HEK293 (cell line): ENCODE results near the gene TMEM45B.
"Not testable (repeated sequence)": the region's sequence is repeated elsewhere in the genome, so short reads cannot be mapped to it uniquely, and the experiment has no call there.

Experiments
- CTCF ChIA-PET: fragments of 350-600 bp; formaldehyde crosslinking; extraction: SDS; loops from one replicate; lab custom pipeline; 2021; ENCODE audit warnings: antibody characterized with exemption; lab: Yijun Ruan, JAX
- POLR2A ChIA-PET: fragments of 300-600 bp; formaldehyde crosslinking; extraction: SDS; loops from one replicate; lab custom pipeline; 2020; ENCODE audit warnings: antibody characterized with exemption, inconsistent platforms; lab: Yijun Ruan, JAX
- H3K27ac ChIP-seq: fragments of 200-500 bp; sonication (Bioruptor generic); 2 replicates; pipeline ENCODE4 v1.5.1; 2014; ENCODE audit warnings: low read depth, low read length, control low read depth, inconsistent platforms; ENCODE audit errors: extremely low read depth
- H3K36me3 ChIP-seq, 2 experiments: fragments of 200-500 bp in 1 of 2; sonication (Bioruptor generic) in 1 of 2; 1 replicate in 1 of 2; 2 replicates in 1 of 2; pipeline ENCODE4 v1.5.1; 2014 to 2017; ENCODE audit warnings: inconsistent platforms in 2 of 2, low read length in 2 of 2; ENCODE audit not compliant: control insufficient read depth in 2 of 2, insufficient read depth in 1 of 2
- H3K4me1 ChIP-seq: fragments of 200-500 bp; sonication (Bioruptor generic); 2 replicates; pipeline ENCODE4 v1.5.1; 2014; ENCODE audit warnings: mild to moderate bottlenecking, low read length, inconsistent platforms; ENCODE audit not compliant: control insufficient read depth, insufficient read depth
- H3K4me3 ChIP-seq: 2 replicates; pipeline ENCODE4 v1.5.1; 2011; ENCODE audit warnings: low read depth, mild to moderate bottlenecking, control low read depth, low read length, moderate library complexity
- H3K9me3 ChIP-seq: fragments of 200-500 bp; sonication (Bioruptor generic); 2 replicates; pipeline ENCODE4 v1.5.1; 2014; ENCODE audit warnings: low read depth, low read length, inconsistent platforms; ENCODE audit not compliant: control insufficient read depth, insufficient read depth
- BCL6B ChIP-seq: fragments of 450-650 bp; formaldehyde crosslinking; IDR thresholded peaks from 2 replicates; pipeline ENCODE4 v1.5.1; 2017; ENCODE audit warnings: missing biosample characterization, missing genetic modification characterization
- KLF10 ChIP-seq: fragments of 450-650 bp; IDR thresholded peaks from 2 replicates; pipeline ENCODE4 v1.5.1; 2018; ENCODE audit warnings: missing biosample characterization, mild to moderate bottlenecking, missing genetic modification characterization
- MEIS1 ChIP-seq: sonication (generic); formaldehyde crosslinking; IDR thresholded peaks from 2 replicates; pipeline ENCODE4 v1.8.1; 2022; ENCODE audit warnings: missing genetic modification reagents, mild to moderate bottlenecking, borderline replicate concordance
- TCF7L2 ChIP-seq: IDR thresholded peaks from 2 replicates; pipeline ENCODE4 v1.6.1; 2011; ENCODE audit warnings: low read depth, mild to moderate bottlenecking, inconsistent platforms, low read length, moderate library complexity, borderline replicate concordance
- ZBTB20 ChIP-seq: fragments of 450-650 bp; formaldehyde crosslinking; IDR thresholded peaks from 2 replicates; pipeline ENCODE4 v1.5.1; 2016; ENCODE audit warnings: missing biosample characterization, missing genetic modification characterization
- ZNF202 ChIP-seq: fragments of 450-650 bp; formaldehyde crosslinking; IDR thresholded peaks from 2 replicates; pipeline ENCODE4 v1.5.1; 2016; ENCODE audit warnings: missing biosample characterization, missing genetic modification characterization, borderline replicate concordance
- ZNF221 ChIP-seq: fragments of 450-650 bp; formaldehyde crosslinking; IDR thresholded peaks from 2 replicates; pipeline ENCODE4 v1.5.1; 2017; ENCODE audit warnings: missing biosample characterization, missing genetic modification characterization, borderline replicate concordance
- ZNF302 ChIP-seq: fragments of 450-650 bp; formaldehyde crosslinking; IDR thresholded peaks from 2 replicates; pipeline ENCODE4 v1.5.1; 2016; ENCODE audit warnings: missing biosample characterization, missing genetic modification characterization, low read depth
- ZNF600 ChIP-seq: fragments of 450-650 bp; formaldehyde crosslinking; IDR thresholded peaks from 2 replicates; pipeline ENCODE4 v1.5.1; 2016; ENCODE audit warnings: missing biosample characterization, missing genetic modification characterization
- ZNF621 ChIP-seq: fragments of 450-650 bp; formaldehyde crosslinking; IDR thresholded peaks from 2 replicates; pipeline ENCODE4 v1.5.1; 2017; ENCODE audit warnings: missing biosample characterization, missing genetic modification characterization
- ZNF623 ChIP-seq: fragments of 450-650 bp; formaldehyde crosslinking; IDR thresholded peaks from 2 replicates; pipeline ENCODE4 v1.5.1; 2016; ENCODE audit warnings: missing biosample characterization, missing genetic modification characterization
- ZNF677 ChIP-seq: fragments of 450-650 bp; IDR thresholded peaks from 2 replicates; pipeline ENCODE4 v1.5.0; 2018; ENCODE audit warnings: missing biosample characterization, mild to moderate bottlenecking, missing genetic modification characterization, moderate library complexity
- ZNF747 ChIP-seq: fragments of 450-650 bp; formaldehyde crosslinking; IDR thresholded peaks from 2 replicates; pipeline ENCODE4 v1.5.1; 2016; ENCODE audit warnings: missing biosample characterization, missing genetic modification characterization
- ZNF768 ChIP-seq: fragments of 450-650 bp; formaldehyde crosslinking; IDR thresholded peaks from 2 replicates; pipeline ENCODE4 v1.5.1; 2018; ENCODE audit warnings: missing biosample characterization, mild to moderate bottlenecking, missing genetic modification characterization
- TF ChIP-seq, protein P1 (sequence below): fragments of 450-650 bp; formaldehyde crosslinking; IDR thresholded peaks from 2 replicates; pipeline ENCODE4 v1.5.1; 2016; ENCODE audit warnings: missing biosample characterization, missing genetic modification characterization, borderline replicate concordance
- TF ChIP-seq, protein P2 (sequence below): fragments of 450-650 bp; formaldehyde crosslinking; IDR thresholded peaks from 2 replicates; pipeline ENCODE4 v1.5.1; 2017; ENCODE audit warnings: missing biosample characterization, missing genetic modification characterization

TMEM45B gene

DNA sequence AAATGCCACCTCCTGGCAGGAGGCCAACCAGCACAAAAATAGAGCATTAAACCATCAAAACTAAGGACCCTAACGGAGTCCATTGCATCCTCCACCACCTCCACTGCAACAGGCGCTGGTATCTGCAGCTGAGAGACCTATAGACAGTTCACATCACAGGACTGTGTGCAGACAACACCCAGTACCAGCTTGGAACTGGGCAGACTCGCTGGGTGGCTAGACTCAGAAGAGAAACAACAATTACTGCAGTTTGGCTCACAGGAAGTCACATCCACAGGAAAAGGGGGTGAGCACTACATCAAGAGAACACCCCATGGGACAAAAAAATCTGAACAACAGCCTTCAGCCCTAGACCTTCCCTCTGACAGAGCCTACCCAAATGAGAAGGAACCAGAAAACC, 11.6 kb upstream of the TMEM45B start (continued):
- TF ChIP-seq, protein P1, sequence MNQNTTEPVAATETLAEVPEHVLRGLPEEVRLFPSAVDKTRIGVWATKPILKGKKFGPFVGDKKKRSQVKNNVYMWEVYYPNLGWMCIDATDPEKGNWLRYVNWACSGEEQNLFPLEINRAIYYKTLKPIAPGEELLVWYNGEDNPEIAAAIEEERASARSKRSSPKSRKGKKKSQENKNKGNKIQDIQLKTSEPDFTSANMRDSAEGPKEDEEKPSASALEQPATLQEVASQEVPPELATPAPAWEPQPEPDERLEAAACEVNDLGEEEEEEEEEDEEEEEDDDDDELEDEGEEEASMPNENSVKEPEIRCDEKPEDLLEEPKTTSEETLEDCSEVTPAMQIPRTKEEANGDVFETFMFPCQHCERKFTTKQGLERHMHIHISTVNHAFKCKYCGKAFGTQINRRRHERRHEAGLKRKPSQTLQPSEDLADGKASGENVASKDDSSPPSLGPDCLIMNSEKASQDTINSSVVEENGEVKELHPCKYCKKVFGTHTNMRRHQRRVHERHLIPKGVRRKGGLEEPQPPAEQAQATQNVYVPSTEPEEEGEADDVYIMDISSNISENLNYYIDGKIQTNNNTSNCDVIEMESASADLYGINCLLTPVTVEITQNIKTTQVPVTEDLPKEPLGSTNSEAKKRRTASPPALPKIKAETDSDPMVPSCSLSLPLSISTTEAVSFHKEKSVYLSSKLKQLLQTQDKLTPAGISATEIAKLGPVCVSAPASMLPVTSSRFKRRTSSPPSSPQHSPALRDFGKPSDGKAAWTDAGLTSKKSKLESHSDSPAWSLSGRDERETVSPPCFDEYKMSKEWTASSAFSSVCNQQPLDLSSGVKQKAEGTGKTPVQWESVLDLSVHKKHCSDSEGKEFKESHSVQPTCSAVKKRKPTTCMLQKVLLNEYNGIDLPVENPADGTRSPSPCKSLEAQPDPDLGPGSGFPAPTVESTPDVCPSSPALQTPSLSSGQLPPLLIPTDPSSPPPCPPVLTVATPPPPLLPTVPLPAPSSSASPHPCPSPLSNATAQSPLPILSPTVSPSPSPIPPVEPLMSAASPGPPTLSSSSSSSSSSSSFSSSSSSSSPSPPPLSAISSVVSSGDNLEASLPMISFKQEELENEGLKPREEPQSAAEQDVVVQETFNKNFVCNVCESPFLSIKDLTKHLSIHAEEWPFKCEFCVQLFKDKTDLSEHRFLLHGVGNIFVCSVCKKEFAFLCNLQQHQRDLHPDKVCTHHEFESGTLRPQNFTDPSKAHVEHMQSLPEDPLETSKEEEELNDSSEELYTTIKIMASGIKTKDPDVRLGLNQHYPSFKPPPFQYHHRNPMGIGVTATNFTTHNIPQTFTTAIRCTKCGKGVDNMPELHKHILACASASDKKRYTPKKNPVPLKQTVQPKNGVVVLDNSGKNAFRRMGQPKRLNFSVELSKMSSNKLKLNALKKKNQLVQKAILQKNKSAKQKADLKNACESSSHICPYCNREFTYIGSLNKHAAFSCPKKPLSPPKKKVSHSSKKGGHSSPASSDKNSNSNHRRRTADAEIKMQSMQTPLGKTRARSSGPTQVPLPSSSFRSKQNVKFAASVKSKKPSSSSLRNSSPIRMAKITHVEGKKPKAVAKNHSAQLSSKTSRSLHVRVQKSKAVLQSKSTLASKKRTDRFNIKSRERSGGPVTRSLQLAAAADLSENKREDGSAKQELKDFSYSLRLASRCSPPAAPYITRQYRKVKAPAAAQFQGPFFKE (tag by site-specific recombination), result no peak
- TF ChIP-seq ZNF747 (tag by site-specific recombination), result no peak
- TF ChIP-seq TCF7L2, result no peak
- no peak for TF ChIP-seq ZNF202
- TF ChIP-seq MEIS1, result no peak
- no peak for TF ChIP-seq ZNF221 (tag by site-specific recombination)
- no peak for TF ChIP-seq ZNF302
- TF ChIP-seq BCL6B (tag by site-specific recombination), result no peak
- no peak for TF ChIP-seq ZNF600 (tag by site-specific recombination)
- TF ChIP-seq, protein P2, sequence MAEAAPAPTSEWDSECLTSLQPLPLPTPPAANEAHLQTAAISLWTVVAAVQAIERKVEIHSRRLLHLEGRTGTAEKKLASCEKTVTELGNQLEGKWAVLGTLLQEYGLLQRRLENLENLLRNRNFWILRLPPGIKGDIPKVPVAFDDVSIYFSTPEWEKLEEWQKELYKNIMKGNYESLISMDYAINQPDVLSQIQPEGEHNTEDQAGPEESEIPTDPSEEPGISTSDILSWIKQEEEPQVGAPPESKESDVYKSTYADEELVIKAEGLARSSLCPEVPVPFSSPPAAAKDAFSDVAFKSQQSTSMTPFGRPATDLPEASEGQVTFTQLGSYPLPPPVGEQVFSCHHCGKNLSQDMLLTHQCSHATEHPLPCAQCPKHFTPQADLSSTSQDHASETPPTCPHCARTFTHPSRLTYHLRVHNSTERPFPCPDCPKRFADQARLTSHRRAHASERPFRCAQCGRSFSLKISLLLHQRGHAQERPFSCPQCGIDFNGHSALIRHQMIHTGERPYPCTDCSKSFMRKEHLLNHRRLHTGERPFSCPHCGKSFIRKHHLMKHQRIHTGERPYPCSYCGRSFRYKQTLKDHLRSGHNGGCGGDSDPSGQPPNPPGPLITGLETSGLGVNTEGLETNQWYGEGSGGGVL (tag by site-specific recombination), result no peak
- no peak for TF ChIP-seq ZNF623 (tag by site-specific recombination)
- TF ChIP-seq ZBTB20 (tag by site-specific recombination), result no peak
- no peak for TF ChIP-seq KLF10 (tag by site-specific recombination)
- no peak for TF ChIP-seq ZNF768 (tag by site-specific recombination)
- TF ChIP-seq ZNF621 (tag by site-specific recombination), result no peak
- TF ChIP-seq ZNF677 (tag by site-specific recombination), result no peak

- H3K36me3 ChIP-seq, H3K4me3 ChIP-seq, POLR2A ChIA-PET, H3K9me3 ChIP-seq, H3K27ac ChIP-seq, H3K4me1 ChIP-seq: not testable (repeated sequence)
- CTCF ChIA-PET, result interaction anchor here (1.0 kb wide), 1 partner anchor 112 kb away, joined by 3 read pairs; no protein-coding TSS in a partner anchor
These were observed 7.4 kb upstream of the TMEM45B start for GRCh38 chr11:129808241-129808640.
